HG03045 (cell line): ENCODE results near the gene TOR1AIP2.
"Not testable (repeated sequence)": the region's sequence is repeated elsewhere in the genome, so short reads cannot be mapped to it uniquely, and the experiment has no call there.

Source experiments
- ATAC-seq: cut with Tn5 transposase; IDR thresholded peaks from one replicate; pipeline ENCODE4 v1.9.1; 2021; ENCODE audit warnings: mild to moderate bottlenecking, moderate library complexity; ENCODE audit not compliant: unreplicated experiment

TOR1AIP2 gene

GRCh38 chr1:179808503-179808902 is 69.1 kb downstream of the TOR1AIP2 start:
- no peak for ATAC-seq

- no peak for ATAC-seq
Observed at GRCh38 chr1:179807691-179808485, 69.7 kb downstream of the TOR1AIP2 start.

- no peak for ATAC-seq
Observed at GRCh38 chr1:179807291-179807690, 70.3 kb downstream of the TOR1AIP2 start.

- no peak for ATAC-seq
Observed at GRCh38 chr1:179806333-179806732, 71.3 kb downstream of the TOR1AIP2 start.

- no peak for ATAC-seq
Observed at GRCh38 chr1:179805291-179806195, 72.1 kb downstream of the TOR1AIP2 start.

GRCh38 chr1:179804417-179804816 is 73.2 kb downstream of the TOR1AIP2 start:
- not testable (repeated sequence) for ATAC-seq

GRCh38 chr1:179803918-179804317 is 73.7 kb downstream of the TOR1AIP2 start:
- ATAC-seq, result no peak

GRCh38 chr1:179803104-179803503 is 74.5 kb downstream of the TOR1AIP2 start:
- no peak for ATAC-seq

GRCh38 chr1:179800481-179800880 is 77.1 kb downstream of the TOR1AIP2 start:
- no peak for ATAC-seq

GRCh38 chr1:179798864-179799516 is 78.6 kb downstream of the TOR1AIP2 start:
- no peak for ATAC-seq

- ATAC-seq, result no peak
Observed at GRCh38 chr1:179798213-179798863, 79.3 kb downstream of the TOR1AIP2 start.

GRCh38 chr1:179794669-179795068 is 82.9 kb downstream of the TOR1AIP2 start:
- no peak for ATAC-seq

GRCh38 chr1:179794146-179794545 is 83.5 kb downstream of the TOR1AIP2 start:
- ATAC-seq, result no peak

GRCh38 chr1:179793281-179793680 is 84.3 kb downstream of the TOR1AIP2 start:
- ATAC-seq, result no peak
